NT2/D1 (cell line): ENCODE results near the gene MAMSTR.

ENCODE experiments used
- DNase-seq: peaks from one replicate; pipeline ENCODE4 v3.0.0-alpha.2; 2011; ENCODE audit warnings: low read depth, low spot score
- H3K27me3 ChIP-seq: 2 replicates; pipeline ENCODE4 v1.6.0; 2011; ENCODE audit warnings: mild to moderate bottlenecking; ENCODE audit not compliant: insufficient read length, insufficient read depth
- H3K36me3 ChIP-seq: 2 replicates; pipeline ENCODE4 v1.6.1; 2011; ENCODE audit warnings: mild to moderate bottlenecking, low read length, mixed read lengths; ENCODE audit not compliant: insufficient read depth, insufficient read length
- H3K4me1 ChIP-seq: 2 replicates; pipeline ENCODE4 v1.5.1; 2011; ENCODE audit not compliant: insufficient read depth, insufficient read length
- H3K4me3 ChIP-seq: 2 replicates; pipeline ENCODE4 v1.5.1; 2011; ENCODE audit warnings: low read depth; ENCODE audit not compliant: insufficient read length
- H3K9ac ChIP-seq: 2 replicates; pipeline ENCODE4 v1.6.0; 2011; ENCODE audit warnings: low read depth; ENCODE audit not compliant: insufficient read length
- H3K9me3 ChIP-seq: 2 replicates; pipeline ENCODE4 v1.5.1; 2011; ENCODE audit warnings: mild to moderate bottlenecking, low read length; ENCODE audit not compliant: insufficient read depth
- SUZ12 ChIP-seq: IDR thresholded peaks from 2 replicates; pipeline ENCODE4 v1.6.1; 2011; ENCODE audit not compliant: insufficient read length, insufficient read depth; ENCODE audit errors: extremely low read depth
- YY1 ChIP-seq: IDR thresholded peaks from 2 replicates; pipeline ENCODE4 v1.6.1; 2011; ENCODE audit not compliant: insufficient read length, insufficient read depth
- ZNF274 ChIP-seq: IDR thresholded peaks from 2 replicates; pipeline ENCODE4 v1.6.1; 2011; ENCODE audit warnings: mild to moderate bottlenecking, low read depth, low read length

Gene MAMSTR

DNA sequence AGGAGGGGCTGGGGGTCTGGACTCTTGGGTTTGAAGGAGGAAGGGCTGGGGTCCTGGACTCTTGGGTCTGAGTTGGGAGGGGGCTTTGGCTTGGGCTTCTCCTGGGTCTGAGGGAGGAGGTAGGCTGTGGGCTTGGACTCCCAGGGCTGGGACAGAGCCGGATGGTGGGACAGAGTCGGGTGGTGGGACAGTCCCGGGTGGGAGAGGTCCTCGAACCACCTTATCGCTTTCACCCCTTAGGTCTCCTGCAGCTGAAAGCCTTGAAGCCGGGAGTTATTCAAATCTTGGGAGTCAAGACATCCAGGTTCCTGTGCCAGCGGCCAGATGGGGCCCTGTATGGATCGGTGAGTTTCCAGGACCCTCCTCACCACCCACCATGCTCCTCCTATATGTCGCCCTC is 37.2 kb upstream of the MAMSTR start:
- no peaks in the 10 kb centered on the region for H3K9me3 ChIP-seq
- H3K36me3 ChIP-seq, result no peaks in the 10 kb centered on the region
- DNase-seq, result no peak
- H3K4me3 ChIP-seq, result no peak overlapping the region
- H3K27me3 ChIP-seq, result no peaks in the 10 kb centered on the region
- H3K9ac ChIP-seq, result no peak overlapping the region
- no peak for TF ChIP-seq SUZ12
- no peak for TF ChIP-seq YY1
- TF ChIP-seq ZNF274, result no peak
- peaks cover 11% of the 10 kb centered on the region for H3K4me1 ChIP-seq

DNA sequence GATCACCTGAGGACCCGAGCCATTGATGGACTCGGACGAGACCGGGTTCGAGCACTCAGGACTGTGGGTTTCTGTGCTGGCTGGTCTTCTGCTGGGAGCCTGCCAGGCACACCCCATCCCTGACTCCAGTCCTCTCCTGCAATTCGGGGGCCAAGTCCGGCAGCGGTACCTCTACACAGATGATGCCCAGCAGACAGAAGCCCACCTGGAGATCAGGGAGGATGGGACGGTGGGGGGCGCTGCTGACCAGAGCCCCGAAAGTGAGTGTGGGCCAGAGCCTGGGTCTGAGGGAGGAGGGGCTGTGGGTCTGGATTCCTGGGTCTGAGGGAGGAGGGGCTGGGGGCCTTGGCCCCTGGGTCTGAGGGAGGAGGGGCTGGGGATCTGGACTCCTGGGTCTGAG is 36.7 kb upstream of the MAMSTR start:
- Histone ChIP-seq H3K4me3 (no peak overlapping the region), H3K9ac (no peak overlapping the region), H3K4me1 (peaks cover 11% of the 10 kb centered on the region), H3K9me3 (no peaks in the 10 kb centered on the region), H3K36me3 (no peaks in the 10 kb centered on the region), H3K27me3 (no peaks in the 10 kb centered on the region)
- TF ChIP-seq YY1 (no peak), SUZ12 (no peak), ZNF274 (no peak)
- DNase-seq, result no peak

DNA sequence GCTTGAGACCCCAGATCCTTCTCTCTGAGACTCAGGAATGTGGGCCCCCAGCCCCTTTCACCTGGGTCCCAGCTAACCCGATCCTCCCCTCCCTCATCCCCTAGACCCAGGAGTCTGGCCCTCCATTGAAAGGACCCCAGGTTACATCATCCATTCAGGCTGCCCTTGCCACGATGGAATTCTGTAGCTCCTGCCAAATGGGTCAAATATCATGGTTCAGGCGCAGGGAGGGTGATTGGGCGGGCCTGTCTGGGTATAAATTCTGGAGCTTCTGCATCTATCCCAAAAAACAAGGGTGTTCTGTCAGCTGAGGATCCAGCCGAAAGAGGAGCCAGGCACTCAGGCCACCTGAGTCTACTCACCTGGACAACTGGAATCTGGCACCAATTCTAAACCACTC is 36.3 kb upstream of the MAMSTR start:
- no peak for DNase-seq
- Histone ChIP-seq H3K27me3 (no peaks in the 10 kb centered on the region), H3K36me3 (no peaks in the 10 kb centered on the region), H3K4me3 (no peak overlapping the region), H3K9me3 (no peaks in the 10 kb centered on the region), H3K4me1 (peaks cover 11% of the 10 kb centered on the region), H3K9ac (no peak overlapping the region)
- TF ChIP-seq YY1 (no peak), SUZ12 (no peak), ZNF274 (no peak)

DNA sequence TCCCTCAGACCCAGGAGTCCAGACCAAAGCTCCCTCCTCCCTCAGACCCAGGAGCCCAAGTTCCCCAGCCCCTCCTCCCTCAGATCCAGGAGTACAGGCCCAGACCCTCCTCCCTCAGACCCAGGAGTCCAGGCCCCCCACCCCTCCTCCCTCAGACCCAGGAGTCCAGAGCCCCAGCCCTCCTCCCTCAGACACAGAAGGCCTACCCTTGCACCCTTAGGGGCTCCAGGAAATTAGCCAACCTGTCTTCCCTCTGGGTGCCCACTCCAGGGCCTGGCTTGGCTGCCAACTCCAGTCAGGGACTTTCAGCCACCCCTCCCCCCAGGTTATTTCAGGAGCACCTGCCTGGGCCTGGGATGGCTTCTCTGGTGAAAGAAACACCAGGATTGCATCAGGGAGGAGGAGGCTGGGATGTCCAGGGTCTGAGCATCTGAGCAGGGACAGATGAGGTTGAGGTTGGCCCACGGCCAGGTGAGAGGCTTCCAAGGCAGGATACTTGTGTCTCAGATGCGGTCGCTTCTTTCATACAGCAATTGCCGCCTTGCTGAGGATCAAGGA is 35.6 kb upstream of the MAMSTR start, which contains the start of gene FGF21:
FGF21 (plus strand) TSS at position 441 of the 558 bp plus-strand sequence. CDS start 713 bp downstream, outside the sequence.
- no peak within 1 kb of the TSS for H3K4me3 ChIP-seq
- H3K4me1 ChIP-seq, result peaks cover 11% of the 10 kb centered on the region
- TF ChIP-seq ZNF274 (no peak), SUZ12 (no peak), YY1 (no peak)
- H3K27me3 ChIP-seq, result no peaks in the 10 kb centered on the region
- H3K36me3 ChIP-seq, result peaks cover 6% of the 10 kb centered on the region
- DNase-seq, result no peak
- no peak within 1 kb of the TSS for H3K9ac ChIP-seq
- H3K9me3 ChIP-seq, result no peaks in the 10 kb centered on the region

DNA sequence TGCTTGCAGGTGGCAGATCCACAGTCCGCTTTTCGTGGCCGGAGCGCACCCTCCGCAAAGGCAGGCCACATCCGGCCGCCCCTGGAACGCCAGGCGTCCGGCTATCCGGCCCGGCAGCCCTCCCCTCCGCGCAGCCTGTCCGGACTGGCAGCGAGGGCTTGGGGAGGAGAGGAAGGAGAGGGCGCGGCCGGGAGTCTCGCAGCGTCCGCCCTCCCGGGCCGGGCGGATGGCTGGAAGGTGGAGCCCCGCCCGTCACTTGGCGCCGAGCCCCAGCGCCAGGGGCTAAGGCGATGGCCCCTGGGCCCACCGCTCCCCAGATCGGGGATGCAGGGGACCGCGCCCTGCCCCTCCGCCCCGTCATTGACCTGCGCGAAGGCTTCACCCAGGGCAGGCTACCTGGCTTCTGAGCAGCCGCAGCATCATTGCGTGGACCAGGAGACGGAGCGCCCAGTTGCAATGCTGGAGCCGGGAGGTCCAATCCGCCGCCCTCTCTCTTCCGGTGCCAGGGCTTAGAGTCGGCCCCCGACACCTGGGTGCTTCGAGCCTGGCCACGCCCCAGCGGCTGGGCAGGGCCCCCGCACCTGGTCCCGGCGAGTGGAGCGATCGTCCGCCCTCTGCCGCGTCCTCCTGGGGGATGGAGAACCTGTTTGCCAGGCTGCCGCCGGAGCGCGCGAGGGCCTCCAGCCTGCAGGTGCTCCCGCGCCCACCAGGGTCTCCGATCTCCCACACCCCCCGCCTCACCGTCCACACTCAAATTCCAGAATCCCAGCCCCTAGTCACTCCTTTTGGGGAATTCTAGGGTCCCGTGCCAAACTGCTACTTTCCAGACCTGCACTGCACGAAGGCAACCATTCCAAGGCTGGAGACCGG is 33.2 kb upstream of the MAMSTR start, which contains the start of gene FUT1:
FUT1 (minus strand) TSS at position 146 of the 870 bp plus-strand sequence. CDS start 1,360 bp downstream, outside the sequence.
- TF ChIP-seq SUZ12 (no peak), YY1 (no peak), ZNF274 (no peak)
- Histone ChIP-seq H3K36me3 (peaks cover 8% of the 10 kb centered on the region), H3K4me1 (peaks cover 10% of the 10 kb centered on the region), H3K4me3 (peak within 1 kb of the TSS; percentile 46), H3K9me3 (no peaks in the 10 kb centered on the region), H3K9ac (peak within 1 kb of the TSS; percentile 77), H3K27me3 (no peaks in the 10 kb centered on the region)
- DNase-seq, result peak; percentile 30

DNA sequence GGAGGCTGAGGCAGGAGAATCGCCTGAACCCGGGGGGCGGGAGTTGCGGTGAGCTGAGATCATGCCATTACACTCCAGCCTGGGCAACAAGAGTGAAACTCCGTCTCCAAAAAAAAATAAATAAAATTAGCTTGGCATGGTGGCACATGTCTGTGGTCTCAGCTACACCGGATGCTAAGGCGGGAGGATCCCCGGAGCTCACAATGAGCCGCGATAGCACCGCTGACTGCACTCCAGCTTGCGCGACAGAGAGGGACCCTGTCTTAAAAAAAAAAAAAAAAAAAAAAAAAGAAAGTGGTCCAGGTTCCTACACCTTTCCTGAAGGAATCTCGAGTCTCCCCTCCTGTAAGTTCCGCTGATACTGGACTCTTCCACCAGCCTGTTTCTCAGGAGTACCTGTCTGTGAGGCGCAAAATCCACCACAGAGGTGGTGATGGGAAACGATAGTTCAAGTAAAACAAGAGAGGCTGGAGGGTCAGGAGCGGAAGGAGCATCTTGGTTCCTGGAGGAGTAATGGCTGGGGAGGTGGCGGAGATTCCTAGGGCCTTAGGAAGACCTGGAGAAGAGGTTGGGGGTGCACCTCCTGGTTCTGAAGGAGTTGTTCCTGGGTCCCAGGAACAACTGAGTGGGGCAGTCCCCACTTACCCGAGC is 32.4 kb upstream of the MAMSTR start:
- TF ChIP-seq ZNF274 (no peak), SUZ12 (no peak), YY1 (no peak)
- Histone ChIP-seq H3K27me3 (no peaks in the 10 kb centered on the region), H3K36me3 (peaks cover 8% of the 10 kb centered on the region), H3K9me3 (no peaks in the 10 kb centered on the region), H3K4me3 (peak overlapping the region; percentile 46), H3K4me1 (peaks cover 10% of the 10 kb centered on the region), H3K9ac (peak overlapping the region; percentile 52)
- no peak for DNase-seq
